GM06990 (cell line): ENCODE results near the gene ABHD2.
A peak's percentile ranks its signal among the peaks of the same experiment; 100 is the strongest.
"Not testable (repeated sequence)": the region's sequence is repeated elsewhere in the genome, so short reads cannot be mapped to it uniquely, and the experiment has no call there.

ENCODE experiments used
- DNase-seq: peaks from one replicate; pipeline ENCODE4 v3.0.0-alpha.2; 2011; ENCODE audit not compliant: insufficient read length; ENCODE audit errors: extremely low read depth
- H3K27me3 ChIP-seq: replicated peaks from 2 replicates; pipeline ENCODE4 v1.6.0; 2011; ENCODE audit warnings: low read length; ENCODE audit not compliant: control insufficient read depth, insufficient read depth
- H3K36me3 ChIP-seq: 2 replicates; pipeline ENCODE4 v1.5.1; 2011; ENCODE audit warnings: low read length; ENCODE audit not compliant: control insufficient read depth, insufficient read depth
- H3K4me3 ChIP-seq: replicated peaks from 2 replicates; pipeline ENCODE4 v1.5.1; 2011; ENCODE audit warnings: low read depth, mild to moderate bottlenecking, control low read depth, low read length
- TF ChIP-seq, protein P1 (sequence below): IDR thresholded peaks from 2 replicates; pipeline ENCODE4 v1.5.1; 2011; ENCODE audit warnings: low read length, control low read depth, mild to moderate bottlenecking, inconsistent platforms; ENCODE audit not compliant: insufficient read depth, poor library complexity, severe bottlenecking

ABHD2 gene

GRCh38 chr15:89138999-89139612 lies 50.9 kb downstream of the ABHD2 start:
- Histone ChIP-seq H3K36me3 (no peaks in the 10 kb centered on the region; the same call in 1 of the 2 replicates), H3K27me3 (no peaks in the 10 kb centered on the region), H3K4me3 (no peak overlapping the region)
- TF ChIP-seq, protein P1, sequence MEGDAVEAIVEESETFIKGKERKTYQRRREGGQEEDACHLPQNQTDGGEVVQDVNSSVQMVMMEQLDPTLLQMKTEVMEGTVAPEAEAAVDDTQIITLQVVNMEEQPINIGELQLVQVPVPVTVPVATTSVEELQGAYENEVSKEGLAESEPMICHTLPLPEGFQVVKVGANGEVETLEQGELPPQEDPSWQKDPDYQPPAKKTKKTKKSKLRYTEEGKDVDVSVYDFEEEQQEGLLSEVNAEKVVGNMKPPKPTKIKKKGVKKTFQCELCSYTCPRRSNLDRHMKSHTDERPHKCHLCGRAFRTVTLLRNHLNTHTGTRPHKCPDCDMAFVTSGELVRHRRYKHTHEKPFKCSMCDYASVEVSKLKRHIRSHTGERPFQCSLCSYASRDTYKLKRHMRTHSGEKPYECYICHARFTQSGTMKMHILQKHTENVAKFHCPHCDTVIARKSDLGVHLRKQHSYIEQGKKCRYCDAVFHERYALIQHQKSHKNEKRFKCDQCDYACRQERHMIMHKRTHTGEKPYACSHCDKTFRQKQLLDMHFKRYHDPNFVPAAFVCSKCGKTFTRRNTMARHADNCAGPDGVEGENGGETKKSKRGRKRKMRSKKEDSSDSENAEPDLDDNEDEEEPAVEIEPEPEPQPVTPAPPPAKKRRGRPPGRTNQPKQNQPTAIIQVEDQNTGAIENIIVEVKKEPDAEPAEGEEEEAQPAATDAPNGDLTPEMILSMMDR, result no peak
- DNase-seq, result no peak

GRCh38 chr15:89139613-89140499 lies 51.6 kb downstream of the ABHD2 start:
- no peak for DNase-seq
- Histone ChIP-seq H3K27me3 (no peaks in the 10 kb centered on the region), H3K4me3 (no peak overlapping the region), H3K36me3 (no peaks in the 10 kb centered on the region; the same call in 1 of the 2 replicates)
- TF ChIP-seq, protein P1, result peak; percentile 1

- H3K27me3 ChIP-seq, result no peaks in the 10 kb centered on the region
- no peaks in the 10 kb centered on the region; the same call in 1 of the 2 replicates for H3K36me3 ChIP-seq
- no peak overlapping the region for H3K4me3 ChIP-seq
- TF ChIP-seq, protein P1, result no peak
- no peak for DNase-seq
These were observed 52.3 kb downstream of the ABHD2 start for GRCh38 chr15:89140595-89140994.

- not testable (repeated sequence) for H3K36me3 ChIP-seq, DNase-seq, H3K4me3 ChIP-seq, H3K27me3 ChIP-seq
These were observed 52.9 kb downstream of the ABHD2 start for GRCh38 chr15:89141159-89141558.

GRCh38 chr15:89141885-89142284 lies 53.6 kb downstream of the ABHD2 start:
- H3K4me3 ChIP-seq, result no peak overlapping the region
- TF ChIP-seq, protein P1, result no peak
- DNase-seq, result no peak

GRCh38 chr15:89142423-89142822 lies 54.2 kb downstream of the ABHD2 start:
- H3K36me3 ChIP-seq, result no peaks in the 10 kb centered on the region; the same call in 1 of the 2 replicates
- TF ChIP-seq, protein P1, result no peak
- no peak for DNase-seq
- no peak overlapping the region for H3K4me3 ChIP-seq
- H3K27me3 ChIP-seq, result no peaks in the 10 kb centered on the region

More at GRCh38 chr15:89141885-89142284, 53.6 kb downstream of the ABHD2 start:
- no peaks in the 10 kb centered on the region; the same call in 1 of the 2 replicates for H3K36me3 ChIP-seq
- H3K27me3 ChIP-seq, result no peaks in the 10 kb centered on the region
